HEK293 (cell line): ENCODE measurements around the gene PLA2G4E.

Experiments used
- BCL11B ChIP-seq: fragments of 450-650 bp; formaldehyde crosslinking; IDR thresholded peaks from 2 replicates; pipeline ENCODE4 v1.5.1; 2016; ENCODE audit warnings: low read depth, missing biosample characterization, missing genetic modification characterization
- ZBTB20 ChIP-seq: fragments of 450-650 bp; formaldehyde crosslinking; IDR thresholded peaks from 2 replicates; pipeline ENCODE4 v1.5.1; 2016; ENCODE audit warnings: missing biosample characterization, missing genetic modification characterization
- ZBTB21 ChIP-seq: fragments of 450-650 bp; formaldehyde crosslinking; IDR thresholded peaks from 2 replicates; pipeline ENCODE4 v1.5.1; 2017; ENCODE audit warnings: missing biosample characterization, missing genetic modification characterization
- ZFHX2 ChIP-seq: fragments of 450-650 bp; formaldehyde crosslinking; conservative IDR thresholded peaks from 2 replicates; pipeline ENCODE4 v1.5.1; 2016; ENCODE audit warnings: missing biosample characterization, missing genetic modification characterization
- ZNF548 ChIP-seq: fragments of 450-650 bp; formaldehyde crosslinking; IDR thresholded peaks from 2 replicates; pipeline ENCODE4 v1.5.1; 2016; ENCODE audit warnings: missing biosample characterization, missing genetic modification characterization
- ZNF596 ChIP-seq: fragments of 450-650 bp; IDR thresholded peaks from 2 replicates; pipeline ENCODE4 v1.5.0; 2018; ENCODE audit warnings: missing biosample characterization, mild to moderate bottlenecking, missing genetic modification characterization, moderate library complexity
- TF ChIP-seq, protein P1 (sequence below): fragments of 450-650 bp; formaldehyde crosslinking; IDR thresholded peaks from 2 replicates; pipeline ENCODE4 v1.5.1; 2016; ENCODE audit warnings: missing biosample characterization, missing genetic modification characterization
- TF ChIP-seq, protein P2 (sequence below): fragments of 450-650 bp; formaldehyde crosslinking; IDR thresholded peaks from 2 replicates; pipeline ENCODE4 v1.5.0; 2017; ENCODE audit warnings: missing biosample characterization, missing genetic modification characterization, borderline replicate concordance

DNA sequence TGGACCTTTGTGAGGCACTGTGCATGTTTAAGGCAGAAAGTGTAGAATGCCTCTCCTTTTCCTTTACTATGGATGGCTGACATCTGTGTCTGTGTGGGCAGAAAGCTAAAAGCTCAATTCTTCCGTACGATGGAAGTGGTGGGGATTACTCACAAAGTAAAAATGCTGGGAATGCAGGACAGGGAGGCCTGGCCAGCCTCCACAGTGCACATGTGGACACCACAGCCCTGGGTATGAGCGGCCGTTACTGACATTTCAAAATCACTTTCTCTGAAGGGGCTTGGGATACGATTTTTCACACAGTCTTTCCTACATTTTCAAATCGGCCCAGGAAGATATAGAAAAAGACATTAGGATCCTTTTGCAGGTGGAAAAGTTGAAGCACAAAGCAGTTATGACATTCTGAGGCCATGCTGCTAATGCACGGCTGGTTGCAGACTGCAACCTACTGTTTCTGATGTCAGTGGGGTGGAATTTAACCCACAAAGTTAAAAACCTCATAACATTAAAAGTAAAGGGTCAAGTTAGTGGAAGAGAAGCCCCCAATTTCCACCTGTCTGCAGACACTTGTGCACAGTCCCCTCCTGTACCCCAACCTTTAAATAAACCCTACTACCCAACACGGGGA, 76.4 kb downstream of the PLA2G4E start:
- TF ChIP-seq ZNF596 (tag by site-specific recombination): no peak
- TF ChIP-seq BCL11B (tag by site-specific recombination): no peak
- TF ChIP-seq, protein P1, sequence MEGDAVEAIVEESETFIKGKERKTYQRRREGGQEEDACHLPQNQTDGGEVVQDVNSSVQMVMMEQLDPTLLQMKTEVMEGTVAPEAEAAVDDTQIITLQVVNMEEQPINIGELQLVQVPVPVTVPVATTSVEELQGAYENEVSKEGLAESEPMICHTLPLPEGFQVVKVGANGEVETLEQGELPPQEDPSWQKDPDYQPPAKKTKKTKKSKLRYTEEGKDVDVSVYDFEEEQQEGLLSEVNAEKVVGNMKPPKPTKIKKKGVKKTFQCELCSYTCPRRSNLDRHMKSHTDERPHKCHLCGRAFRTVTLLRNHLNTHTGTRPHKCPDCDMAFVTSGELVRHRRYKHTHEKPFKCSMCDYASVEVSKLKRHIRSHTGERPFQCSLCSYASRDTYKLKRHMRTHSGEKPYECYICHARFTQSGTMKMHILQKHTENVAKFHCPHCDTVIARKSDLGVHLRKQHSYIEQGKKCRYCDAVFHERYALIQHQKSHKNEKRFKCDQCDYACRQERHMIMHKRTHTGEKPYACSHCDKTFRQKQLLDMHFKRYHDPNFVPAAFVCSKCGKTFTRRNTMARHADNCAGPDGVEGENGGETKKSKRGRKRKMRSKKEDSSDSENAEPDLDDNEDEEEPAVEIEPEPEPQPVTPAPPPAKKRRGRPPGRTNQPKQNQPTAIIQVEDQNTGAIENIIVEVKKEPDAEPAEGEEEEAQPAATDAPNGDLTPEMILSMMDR (tag by site-specific recombination): no peak
- TF ChIP-seq, protein P2, sequence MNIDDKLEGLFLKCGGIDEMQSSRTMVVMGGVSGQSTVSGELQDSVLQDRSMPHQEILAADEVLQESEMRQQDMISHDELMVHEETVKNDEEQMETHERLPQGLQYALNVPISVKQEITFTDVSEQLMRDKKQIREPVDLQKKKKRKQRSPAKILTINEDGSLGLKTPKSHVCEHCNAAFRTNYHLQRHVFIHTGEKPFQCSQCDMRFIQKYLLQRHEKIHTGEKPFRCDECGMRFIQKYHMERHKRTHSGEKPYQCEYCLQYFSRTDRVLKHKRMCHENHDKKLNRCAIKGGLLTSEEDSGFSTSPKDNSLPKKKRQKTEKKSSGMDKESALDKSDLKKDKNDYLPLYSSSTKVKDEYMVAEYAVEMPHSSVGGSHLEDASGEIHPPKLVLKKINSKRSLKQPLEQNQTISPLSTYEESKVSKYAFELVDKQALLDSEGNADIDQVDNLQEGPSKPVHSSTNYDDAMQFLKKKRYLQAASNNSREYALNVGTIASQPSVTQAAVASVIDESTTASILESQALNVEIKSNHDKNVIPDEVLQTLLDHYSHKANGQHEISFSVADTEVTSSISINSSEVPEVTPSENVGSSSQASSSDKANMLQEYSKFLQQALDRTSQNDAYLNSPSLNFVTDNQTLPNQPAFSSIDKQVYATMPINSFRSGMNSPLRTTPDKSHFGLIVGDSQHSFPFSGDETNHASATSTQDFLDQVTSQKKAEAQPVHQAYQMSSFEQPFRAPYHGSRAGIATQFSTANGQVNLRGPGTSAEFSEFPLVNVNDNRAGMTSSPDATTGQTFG: no peak
- TF ChIP-seq ZBTB20: no peak
- no peak for TF ChIP-seq ZFHX2 (tag by site-specific recombination)
- TF ChIP-seq ZBTB21 (tag by site-specific recombination): no peak
- TF ChIP-seq ZNF548 (tag by site-specific recombination): no peak
